ENCODE results near the gene BPIFB1. TPM values are rescaled to one million over a fixed set of nuclear protein-coding genes. Genes with fewer than 3 reads are reported as not detected.

The BPIFB1 gene
- total and polyA plus RNA-seq, 2 of the 8 experiments (the other 6 are each of a cell fraction or from before 2014, with no cell fraction given): not detected

DNA sequence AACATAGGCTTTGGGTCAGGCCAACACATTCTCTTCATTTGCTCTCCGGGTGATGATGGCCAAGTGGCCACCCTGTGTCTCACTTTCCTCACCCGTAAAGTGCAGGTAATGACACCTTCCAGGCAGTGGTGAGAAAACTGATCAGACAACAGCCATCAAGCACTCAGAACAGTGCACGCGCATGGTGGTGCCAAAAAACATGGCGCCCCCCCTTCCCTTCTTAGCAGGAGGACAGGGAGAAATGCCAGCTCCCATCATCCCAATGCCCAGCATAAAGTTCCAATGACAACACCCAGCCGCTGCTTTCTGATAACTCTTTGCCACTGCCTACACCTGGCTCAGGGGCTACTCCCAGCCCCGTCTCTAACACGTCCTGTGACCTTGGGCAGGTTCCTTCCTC, 8.4 kb downstream of the BPIFB1 start:
- Histone ChIP-seq H3K4me1 (replicated peaks in 1 of 4; ENCODE audit: control insufficient read depth in 3 of 4, insufficient read depth in 4 of 4, low read length in 3 of 4) (no peaks in the 10 kb centered on the region; a peak in 1 of 7 replicates), H3K9me3 (ENCODE audit: insufficient read depth in 2 of 2, low read depth in 1 of 2, low read length in 1 of 2) (no peaks in the 10 kb centered on the region), H2AFZ (ENCODE audit: low read length) (peak overlapping the region; percentile 82; the same call in 1 of the 2 replicates), H2AK5ac (ENCODE audit: low read depth, low read length) (no peak overlapping the region), H3K36me3 (ENCODE audit: control insufficient read depth in 2 of 4, insufficient read depth in 4 of 4, low read length in 3 of 4) (no peaks in the 10 kb centered on the region), H4K20me1 (replicated peaks in 1 of 2; ENCODE audit: control insufficient read depth in 1 of 2, insufficient read depth in 2 of 2, low read length in 2 of 2) (no peaks in the 10 kb centered on the region), H3K79me2 (ENCODE audit: control insufficient read depth in 1 of 2, insufficient read depth in 2 of 2, low read length in 2 of 2) (no peaks in the 10 kb centered on the region), H4K8ac (ENCODE audit: extremely low read depth, insufficient read depth, low read length) (no peak overlapping the region), H2BK12ac (ENCODE audit: low read depth, low read length) (no peak overlapping the region), H4K91ac (replicated peaks; ENCODE audit: insufficient read length, low read length) (no peak overlapping the region), H3K79me1 (ENCODE audit: low read depth, low read length) (no peaks in the 10 kb centered on the region), H3K27me3 (replicated peaks in 1 of 4; ENCODE audit: control insufficient read depth in 3 of 4, extremely low read depth in 1 of 4, insufficient read depth in 3 of 4, low read length in 3 of 4) (no peaks in the 10 kb centered on the region), H3K23ac (ENCODE audit: insufficient read length) (no peak overlapping the region), H3K27ac (ENCODE audit: low read depth, low read length) (no peak overlapping the region), H3K4me2 (ENCODE audit: insufficient read depth in 1 of 2, low read depth in 2 of 2, low read length in 2 of 2) (no peak overlapping the region), H3K56ac (replicated peaks; ENCODE audit: insufficient read length, low read depth, low read length) (no peak overlapping the region), H2BK5ac (ENCODE audit: low read depth, low read length) (no peak overlapping the region), H3K4ac (replicated peaks; ENCODE audit: insufficient read length, low read depth, low read length) (no peak overlapping the region), H2BK20ac (ENCODE audit: low read length) (no peak overlapping the region), H3K18ac (ENCODE audit: extremely low read depth, low read length) (no peak overlapping the region), H2BK15ac (ENCODE audit: low read length) (0 out of 2 replicates have a peak overlapping the region, but pooled peaks have one; percentile 18), H2BK120ac (replicated peaks; ENCODE audit: low read depth, low read length) (no peak overlapping the region), H3K14ac (ENCODE audit: insufficient read length) (no peak overlapping the region), H3K9ac (replicated peaks in 1 of 4; ENCODE audit: extremely low read depth in 1 of 4, low read depth in 3 of 4, low read length in 3 of 4) (no peak overlapping the region), H3K23me2 (ENCODE audit: low read depth, low read length) (no peaks in the 10 kb centered on the region), H4K5ac (ENCODE audit: insufficient read length, low read depth, low read length) (no peak overlapping the region), H3K4me3 (ENCODE audit: extremely low read depth in 1 of 4, insufficient read depth in 2 of 4, low read depth in 3 of 4, low read length in 4 of 4) (no peak overlapping the region)
- DNase-seq (ENCODE audit: low read depth in 1 of 2, low spot score in 2 of 2) (no peak), FAIRE-seq (no peak)
- POLR2A ChIA-PET (ENCODE audit: partially characterized antibody): no interaction called here
- CTCF ChIA-PET (ENCODE audit: partially characterized antibody): interaction anchor here (0.8 to 6.9 kb wide), 21 partner anchors 8 to 316 kb away, joined by 3 to 81 read pairs (median 5); partner anchors contain the start of gene BPIFB1
- TF ChIP-seq, protein P1, sequence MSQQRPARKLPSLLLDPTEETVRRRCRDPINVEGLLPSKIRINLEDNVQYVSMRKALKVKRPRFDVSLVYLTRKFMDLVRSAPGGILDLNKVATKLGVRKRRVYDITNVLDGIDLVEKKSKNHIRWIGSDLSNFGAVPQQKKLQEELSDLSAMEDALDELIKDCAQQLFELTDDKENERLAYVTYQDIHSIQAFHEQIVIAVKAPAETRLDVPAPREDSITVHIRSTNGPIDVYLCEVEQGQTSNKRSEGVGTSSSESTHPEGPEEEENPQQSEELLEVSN (IDR thresholded peaks at IDR 0.05): no peak
- no peak for TF ChIP-seq TAF1 (IDR thresholded peaks at IDR 0.05; ENCODE audit: low read depth, low read length)
- no peak for TF ChIP-seq SIN3A (conservative IDR thresholded peaks at IDR 0.05 in 1 of 2, IDR thresholded peaks at IDR 0.05 in 1 of 2; ENCODE audit: low read depth in 1 of 2, low read length in 2 of 2)
- no peak for TF ChIP-seq POU5F1 (IDR thresholded peaks at IDR 0.05; ENCODE audit: low read depth, low read length)
- TF ChIP-seq EGR1 (IDR thresholded peaks at IDR 0.05; ENCODE audit: borderline replicate concordance, low read depth, low read length): no peak
- no peak for TF ChIP-seq POLR2AphosphoS5 (IDR thresholded peaks at IDR 0.05; ENCODE audit: low read depth, low read length)
- TF ChIP-seq HDAC2 (IDR thresholded peaks at IDR 0.05; ENCODE audit: borderline replicate concordance in 1 of 2, low read depth in 2 of 2, low read length in 2 of 2): no peak
- no peak for TF ChIP-seq JUND (IDR thresholded peaks at IDR 0.05; ENCODE audit: low read length)
- no peak for TF ChIP-seq RXRA (IDR thresholded peaks at IDR 0.05; ENCODE audit: insufficient read depth, low read depth, low read length)
- WGBS, 2 experiments (ENCODE audit: extremely low coverage in 1 of 2, insufficient coverage in 1 of 2, insufficient read length in 1 of 2, insufficient replicate concordance in 2 of 2, low coverage in 1 of 2, low lambda C conversion rate in 2 of 2, missing lambda C conversion rate in 1 of 2): 94% methylated on average over 8 of the region's 8 CpGs; no CpG with 5 or more reads in 1 of the 2 experiments

Data from H1 (cell line).